Measurements from ENCODE around the gene TFCP2.

TFCP2 gene

DNA sequence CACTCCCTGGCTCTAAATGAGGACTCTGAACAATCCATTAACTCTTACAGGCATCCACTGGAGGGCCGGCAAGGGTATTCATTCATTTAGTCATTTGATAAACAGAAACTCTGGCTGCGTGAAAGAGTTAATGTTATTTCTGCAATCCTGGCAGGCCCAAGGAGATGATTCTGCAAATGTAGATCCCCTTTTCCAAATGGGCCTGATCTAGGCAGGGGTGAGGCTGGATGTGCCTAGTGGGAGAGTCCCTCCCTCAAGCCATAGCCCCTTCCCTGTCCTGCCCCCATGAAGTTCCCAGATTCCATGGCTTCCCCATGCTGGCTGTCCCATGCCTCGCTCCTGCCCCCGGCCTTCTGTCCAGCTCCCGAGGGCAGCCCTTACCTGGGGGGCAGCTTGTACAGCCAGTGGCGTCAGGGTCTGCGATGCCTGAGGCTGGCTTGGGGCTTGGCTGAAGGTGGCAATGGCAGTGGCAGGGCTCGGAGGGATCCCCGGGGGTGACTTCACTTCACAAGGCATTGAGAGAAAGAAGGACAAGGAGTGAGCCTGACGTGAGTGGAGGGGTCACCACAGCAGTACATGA lies 26.5 kb upstream of the TFCP2 start:
- no peak for TF ChIP-seq ZNF384 (IDR thresholded peaks at IDR 0.05)
- TF ChIP-seq SP1 (IDR thresholded peaks at IDR 0.05), result no peak
- TF ChIP-seq BHLHE40 (IDR thresholded peaks at IDR 0.05; ENCODE audit: borderline replicate concordance), result no peak
- no peak for TF ChIP-seq ARNT (IDR thresholded peaks at IDR 0.05)
- TF ChIP-seq FOXM1 (IDR thresholded peaks at IDR 0.05; ENCODE audit: borderline replicate concordance), result no peak
- TF ChIP-seq, protein P1, sequence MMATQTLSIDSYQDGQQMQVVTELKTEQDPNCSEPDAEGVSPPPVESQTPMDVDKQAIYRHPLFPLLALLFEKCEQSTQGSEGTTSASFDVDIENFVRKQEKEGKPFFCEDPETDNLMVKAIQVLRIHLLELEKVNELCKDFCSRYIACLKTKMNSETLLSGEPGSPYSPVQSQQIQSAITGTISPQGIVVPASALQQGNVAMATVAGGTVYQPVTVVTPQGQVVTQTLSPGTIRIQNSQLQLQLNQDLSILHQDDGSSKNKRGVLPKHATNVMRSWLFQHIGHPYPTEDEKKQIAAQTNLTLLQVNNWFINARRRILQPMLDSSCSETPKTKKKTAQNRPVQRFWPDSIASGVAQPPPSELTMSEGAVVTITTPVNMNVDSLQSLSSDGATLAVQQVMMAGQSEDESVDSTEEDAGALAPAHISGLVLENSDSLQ (IDR thresholded peaks at IDR 0.05), result no peak
- TF ChIP-seq NFRKB (IDR thresholded peaks at IDR 0.05), result no peak
- TF ChIP-seq L3MBTL2 (conservative IDR thresholded peaks at IDR 0.05), result no peak
- ChIA-PET POLR2A (no interaction called here), CTCF (no interaction called here)
- no peak for DNase-seq (ENCODE audit: extremely low spot score)

GRCh38 chr12:51198568-51199365 lies 25.8 kb upstream of the TFCP2 start:
- ChIA-PET POLR2A (no interaction called here), CTCF (no interaction called here)
- DNase-seq (ENCODE audit: extremely low spot score), result no peak
- TF ChIP-seq FOXM1 (IDR thresholded peaks at IDR 0.05; ENCODE audit: borderline replicate concordance), result no peak
- TF ChIP-seq LEF1 (IDR thresholded peaks at IDR 0.05; ENCODE audit: borderline replicate concordance), result no peak
- no peak for TF ChIP-seq NFRKB (IDR thresholded peaks at IDR 0.05)
- no peak for TF ChIP-seq FOXA1 (IDR thresholded peaks at IDR 0.05)
- TF ChIP-seq SUZ12 (IDR thresholded peaks at IDR 0.05), result no peak
- no peak for TF ChIP-seq TARDBP (IDR thresholded peaks at IDR 0.05)
- no peak for TF ChIP-seq L3MBTL2 (conservative IDR thresholded peaks at IDR 0.05)
- no peak for TF ChIP-seq ZNF384 (IDR thresholded peaks at IDR 0.05)
- TF ChIP-seq, protein P1 (IDR thresholded peaks at IDR 0.05), result no peak
- no peak for TF ChIP-seq ELF4 (IDR thresholded peaks at IDR 0.05)
- TF ChIP-seq CTBP1 (IDR thresholded peaks at IDR 0.05; ENCODE audit: borderline replicate concordance), result no peak
- TF ChIP-seq SP1 (IDR thresholded peaks at IDR 0.05), result no peak
- no peak for TF ChIP-seq ARNT (IDR thresholded peaks at IDR 0.05)
- no peak for TF ChIP-seq BHLHE40 (IDR thresholded peaks at IDR 0.05; ENCODE audit: borderline replicate concordance)
- TF ChIP-seq HDGF (IDR thresholded peaks at IDR 0.05; ENCODE audit: borderline replicate concordance), result no peak

GRCh38 chr12:51197736-51198567 lies 25.0 kb upstream of the TFCP2 start:
- POLR2A ChIA-PET, result no interaction called here
- CTCF ChIA-PET, result interaction anchor here (0.6 kb wide), 1 partner anchor 168 kb away, joined by 4 read pairs; no protein-coding TSS in a partner anchor
- DNase-seq (ENCODE audit: extremely low spot score), result no peak
- TF ChIP-seq HDGF (IDR thresholded peaks at IDR 0.05; ENCODE audit: borderline replicate concordance), result no peak

DNA sequence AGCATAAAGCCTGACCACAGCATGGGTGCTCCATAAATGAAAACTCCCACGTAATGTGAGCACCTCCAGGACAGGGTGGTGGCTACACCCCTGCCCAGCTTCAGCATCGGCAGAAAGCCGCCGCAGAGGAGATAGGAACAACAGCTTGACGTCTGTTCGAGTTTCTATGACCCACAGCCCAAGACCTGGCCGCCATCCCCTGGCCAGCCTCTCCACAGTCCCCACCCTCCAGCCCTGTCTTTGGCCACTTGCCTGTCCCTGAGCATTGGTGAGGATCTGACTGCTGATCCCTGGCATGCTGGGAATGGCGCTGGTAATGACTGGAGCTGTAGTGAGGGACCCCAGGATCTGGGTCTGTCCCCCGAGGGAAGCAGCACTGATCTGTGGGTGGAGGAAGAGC lies 23.6 kb upstream of the TFCP2 start:
- CTCF ChIA-PET, result no interaction called here
- TF ChIP-seq BHLHE40 (IDR thresholded peaks at IDR 0.05; ENCODE audit: borderline replicate concordance) (no peak), ARNT (IDR thresholded peaks at IDR 0.05) (no peak), FOXM1 (IDR thresholded peaks at IDR 0.05; ENCODE audit: borderline replicate concordance) (no peak), ELF4 (IDR thresholded peaks at IDR 0.05) (no peak), FOXA1 (IDR thresholded peaks at IDR 0.05) (no peak), TARDBP (IDR thresholded peaks at IDR 0.05) (no peak), ZNF384 (IDR thresholded peaks at IDR 0.05) (no peak), FOXK2 (IDR thresholded peaks at IDR 0.05) (no peak), SP1 (IDR thresholded peaks at IDR 0.05) (no peak)
- TF ChIP-seq, protein P1 (IDR thresholded peaks at IDR 0.05), result no peak
- DNase-seq (ENCODE audit: extremely low spot score), result no peak
- POLR2A ChIA-PET, result no interaction called here

DNA sequence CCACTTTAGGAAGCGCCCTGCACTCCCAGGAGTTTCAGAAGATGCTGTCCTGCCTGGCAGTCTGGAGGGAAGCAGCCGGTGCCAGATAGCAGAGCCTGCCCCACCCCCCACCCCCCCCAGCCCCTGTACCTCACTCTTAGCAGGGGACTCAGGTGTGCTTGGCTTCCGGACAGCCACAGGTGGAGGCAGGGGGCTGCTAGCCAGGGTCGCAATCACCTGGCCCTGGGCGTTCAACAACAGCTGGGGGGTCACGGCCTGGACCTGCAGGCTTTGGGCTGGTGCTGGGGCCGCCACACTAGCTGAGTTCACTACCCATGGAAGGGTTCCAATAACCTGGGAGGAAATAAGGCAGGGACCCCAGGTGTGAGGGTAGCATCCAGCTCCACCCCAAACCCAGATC lies 22.9 kb upstream of the TFCP2 start:
- ChIA-PET CTCF (no interaction called here), POLR2A (no interaction called here)
- TF ChIP-seq, protein P1 (IDR thresholded peaks at IDR 0.05), result no peak
- TF ChIP-seq SP1 (IDR thresholded peaks at IDR 0.05) (no peak), LEF1 (IDR thresholded peaks at IDR 0.05; ENCODE audit: borderline replicate concordance) (no peak), ELF4 (IDR thresholded peaks at IDR 0.05) (no peak), HDGF (IDR thresholded peaks at IDR 0.05; ENCODE audit: borderline replicate concordance) (no peak), BHLHE40 (IDR thresholded peaks at IDR 0.05; ENCODE audit: borderline replicate concordance) (no peak), ZNF384 (IDR thresholded peaks at IDR 0.05) (no peak), NFRKB (IDR thresholded peaks at IDR 0.05) (no peak), CTBP1 (IDR thresholded peaks at IDR 0.05; ENCODE audit: borderline replicate concordance) (no peak), FOXM1 (IDR thresholded peaks at IDR 0.05; ENCODE audit: borderline replicate concordance) (no peak), ARNT (IDR thresholded peaks at IDR 0.05) (no peak), SUZ12 (IDR thresholded peaks at IDR 0.05) (no peak), TARDBP (IDR thresholded peaks at IDR 0.05) (no peak), FOXA1 (IDR thresholded peaks at IDR 0.05) (no peak), FOXK2 (IDR thresholded peaks at IDR 0.05) (no peak)
- no peak for DNase-seq (ENCODE audit: extremely low spot score)

All from HEK293T (cell line).